ENCODE results near the gene RETNLB. TPM values are rescaled to one million over a fixed set of nuclear protein-coding genes. Genes with fewer than 3 reads are reported as not detected.

The RETNLB gene
- total and polyA plus RNA-seq, 4 donors, result not detected

GRCh38 chr3:108775649-108776048, 18.4 kb upstream of the RETNLB start (continued):
- no peak for TF ChIP-seq CTCF (IDR thresholded peaks at IDR 0.05; ENCODE audit: low read depth, low read length, missing input control)
- TF ChIP-seq NR2F2 (IDR thresholded peaks at IDR 0.05), result no peak
- TF ChIP-seq FOXA2 (IDR thresholded peaks at IDR 0.05), result no peak
- TF ChIP-seq JUND (IDR thresholded peaks at IDR 0.05), result no peak
- TF ChIP-seq ZBTB33 (IDR thresholded peaks at IDR 0.05), result no peak

- H3K27ac ChIP-seq (ENCODE audit: low read depth in 1 of 2, low read length in 2 of 2), result no peak overlapping the region
- H3K4me3 ChIP-seq (ENCODE audit: low read depth in 1 of 3, low read length in 3 of 3), result no peak overlapping the region
- H3K4me1 ChIP-seq (ENCODE audit: control insufficient read depth in 4 of 4, insufficient read depth in 4 of 4, low read length in 3 of 4), result no peaks in the 10 kb centered on the region
- H3K9me3 ChIP-seq (ENCODE audit: control insufficient read depth in 4 of 4, low read length in 3 of 4), result no peaks in the 10 kb centered on the region
- no peak for DNase-seq (ENCODE audit: low spot score)
- no peaks in the 10 kb centered on the region for H3K27me3 ChIP-seq (ENCODE audit: control insufficient read depth in 4 of 4, insufficient read depth in 4 of 4, low read length in 3 of 4)
- WGBS, result 75% methylated on average over 3 of the region's 3 CpGs
- TF ChIP-seq TAF1 (conservative IDR thresholded peaks at IDR 0.05), result no peak
- TF ChIP-seq GABPA (IDR thresholded peaks at IDR 0.05 in 1 of 2, conservative IDR thresholded peaks at IDR 0.05 in 1 of 2), result no peak
- no peak for TF ChIP-seq HNF4G (IDR thresholded peaks at IDR 0.05)
- TF ChIP-seq YY1 (IDR thresholded peaks at IDR 0.05), result no peak
- TF ChIP-seq SP1 (IDR thresholded peaks at IDR 0.05), result no peak
- TF ChIP-seq ZBTB33 (IDR thresholded peaks at IDR 0.05), result no peak
- H3K9ac ChIP-seq (ENCODE audit: low read depth in 1 of 2, low read length in 2 of 2), result no peak overlapping the region
- H3K36me3 ChIP-seq (ENCODE audit: control insufficient read depth in 4 of 4, insufficient read depth in 3 of 4, low read depth in 1 of 4, low read length in 3 of 4), result no peaks in the 10 kb centered on the region
These were observed 10.0 kb upstream of the RETNLB start for GRCh38 chr3:108767253-108767652.

- Histone ChIP-seq H3K4me3 (ENCODE audit: low read depth in 1 of 3, low read length in 3 of 3) (no peak overlapping the region), H3K27me3 (ENCODE audit: control insufficient read depth in 4 of 4, insufficient read depth in 4 of 4, low read length in 3 of 4) (no peaks in the 10 kb centered on the region), H3K9me3 (ENCODE audit: control insufficient read depth in 4 of 4, low read length in 3 of 4) (no peaks in the 10 kb centered on the region), H3K4me1 (ENCODE audit: control insufficient read depth in 4 of 4, insufficient read depth in 4 of 4, low read length in 3 of 4) (no peaks in the 10 kb centered on the region), H3K27ac (ENCODE audit: low read depth in 1 of 2, low read length in 2 of 2) (no peak overlapping the region), H3K9ac (ENCODE audit: low read depth in 1 of 2, low read length in 2 of 2) (no peak overlapping the region), H3K36me3 (ENCODE audit: control insufficient read depth in 4 of 4, insufficient read depth in 3 of 4, low read depth in 1 of 4, low read length in 3 of 4) (no peaks in the 10 kb centered on the region)
- no peak for DNase-seq (ENCODE audit: low spot score)
- 64% methylated on average over 5 of the region's 5 CpGs for WGBS
- TF ChIP-seq YY1 (IDR thresholded peaks at IDR 0.05) (no peak), MAX (IDR thresholded peaks at IDR 0.05) (no peak)
These were observed 1.5 kb downstream of the RETNLB start for GRCh38 chr3:108755686-108756085.
